Upper lobe of right lung (tissue), 1 donor: ENCODE measurements around the gene PSMD2. TPM values are rescaled to one million over a fixed set of nuclear protein-coding genes. Genes with fewer than 3 reads are reported as not detected.
A peak's percentile ranks its signal among the peaks of the same experiment; 100 is the strongest.
"Not testable (repeated sequence)": the region's sequence is repeated elsewhere in the genome, so short reads cannot be mapped to it uniquely, and the experiment has no call there.

Experiments used
- ATAC-seq: fragments of 200-7000 bp; cut with Tn5 transposase; one replicate; pipeline ENCODE4 v1.9.1; 2020; ENCODE audit warnings: mild to moderate bottlenecking, moderate library complexity
- DNase-seq: peaks from one replicate; pipeline ENCODE4 v3.0.0-alpha.2; 2020
- H3K27ac ChIP-seq: fragments of 200-600 bp; one replicate; pipeline ENCODE4 v1.8.0; 2022
- H3K27me3 ChIP-seq: fragments of 200-600 bp; one replicate; pipeline ENCODE4 v1.8.0; 2022; ENCODE audit warnings: mild to moderate bottlenecking
- H3K36me3 ChIP-seq: fragments of 200-600 bp; one replicate; pipeline ENCODE4 v1.8.0; 2022
- H3K4me1 ChIP-seq: fragments of 200-600 bp; one replicate; pipeline ENCODE4 v1.8.0; 2022
- H3K4me3 ChIP-seq: fragments of 200-600 bp; one replicate; pipeline ENCODE4 v1.8.0; 2022; ENCODE audit warnings: mild to moderate bottlenecking
- H3K9me3 ChIP-seq: fragments of 200-600 bp; one replicate; pipeline ENCODE4 v1.8.0; 2022
- CTCF ChIP-seq: fragments of 200-600 bp; IDR thresholded peaks from one replicate; pipeline ENCODE4 v1.8.0; 2022; ENCODE audit warnings: antibody characterized with exemption
- intact Hi-C: fragments of 100-400 bp; cut with DNase I; formaldehyde crosslinking; loops from one replicate; pipeline ENCODE4 v1.11.0; 2022
- total RNA-seq: library from RNA; stranded (reverse); fragmentation: NEBNext Ultra II Directional; extraction: Animal tissue kit (Norgen Biotek cat#: 25700); gene quantifications from one replicate; pipeline ENCODE4 v1.2.1, GENCODE V29; 2021
- donor health status: DM: no; HTN: yes; CAD: no; lungs with severe emphysema.

The PSMD2 gene
- total RNA-seq, 1 donor from 2014 or later: 152 TPM

- H3K36me3 ChIP-seq: no peaks in the 10 kb centered on the region
- H3K4me3 ChIP-seq: peak overlapping the region; percentile 48
- no peaks in the 10 kb centered on the region for H3K9me3 ChIP-seq
- intact Hi-C loops: no loop called here
- H3K4me1 ChIP-seq: peaks cover 23% of the 10 kb centered on the region
- no peak overlapping the region for H3K27ac ChIP-seq
- H3K27me3 ChIP-seq: peaks cover 66% of the 10 kb centered on the region
- ATAC-seq (no peak), DNase-seq (no peak)
- no peak for TF ChIP-seq CTCF
These were observed 38.2 kb upstream of the PSMD2 start for GRCh38 chr3:184260724-184261269.

- peak; percentile 76 for DNase-seq
- H3K27me3 ChIP-seq: peaks cover 66% of the 10 kb centered on the region
- peak; percentile 70 for ATAC-seq
These were observed 37.7 kb upstream of the PSMD2 start, which contains the start of gene CAMK2N2 for GRCh38 chr3:184261270-184261853. CAMK2N2 (minus strand) TSS chr3:184261553; CDS start chr3:184261285, 268 bp downstream.

GRCh38 chr3:184261854-184262763, 36.9 kb upstream of the PSMD2 start:
- DNase-seq (no peak), ATAC-seq (peak; percentile 3)
- Histone ChIP-seq H3K27me3 (peaks cover 66% of the 10 kb centered on the region), H3K27ac (no peak overlapping the region), H3K36me3 (no peaks in the 10 kb centered on the region), H3K4me1 (peaks cover 23% of the 10 kb centered on the region), H3K4me3 (peak overlapping the region; percentile 48), H3K9me3 (no peaks in the 10 kb centered on the region)
- no peak for TF ChIP-seq CTCF
- intact Hi-C loops: no loop called here

More at GRCh38 chr3:184261270-184261853, 37.7 kb upstream of the PSMD2 start, which contains the start of gene CAMK2N2:
- no peaks in the 10 kb centered on the region for H3K9me3 ChIP-seq
- H3K36me3 ChIP-seq: no peaks in the 10 kb centered on the region
- H3K27ac ChIP-seq: no peak within 1 kb of the TSS
- peak within 1 kb of the TSS; percentile 48 for H3K4me3 ChIP-seq
- no peak for TF ChIP-seq CTCF
- peaks cover 23% of the 10 kb centered on the region for H3K4me1 ChIP-seq
- intact Hi-C loops: no loop called here

- ATAC-seq: no peak
- no peak overlapping the region for H3K4me3 ChIP-seq
- TF ChIP-seq CTCF: no peak
- no peak overlapping the region for H3K27ac ChIP-seq
- no peaks in the 10 kb centered on the region for H3K9me3 ChIP-seq
- H3K4me1 ChIP-seq: peaks cover 23% of the 10 kb centered on the region
- intact Hi-C loops: no loop called here
- peaks cover 67% of the 10 kb centered on the region for H3K27me3 ChIP-seq
- DNase-seq: no peak
- no peaks in the 10 kb centered on the region for H3K36me3 ChIP-seq
These were observed 36.3 kb upstream of the PSMD2 start for GRCh38 chr3:184262764-184263179.

- H3K4me3 ChIP-seq, ATAC-seq, DNase-seq, H3K4me1 ChIP-seq, H3K27ac ChIP-seq, H3K36me3 ChIP-seq, intact Hi-C loops, H3K9me3 ChIP-seq: not testable (repeated sequence)
- peaks cover 57% of the 10 kb centered on the region for H3K27me3 ChIP-seq
These were observed 31.8 kb upstream of the PSMD2 start for GRCh38 chr3:184267249-184267648.

GRCh38 chr3:184272269-184272668, 26.8 kb upstream of the PSMD2 start:
- H3K27ac ChIP-seq: no peak overlapping the region
- H3K4me3 ChIP-seq: no peak overlapping the region
- TF ChIP-seq CTCF: no peak
- ATAC-seq: no peak
- H3K9me3 ChIP-seq: no peaks in the 10 kb centered on the region
- H3K27me3 ChIP-seq: peaks cover 48% of the 10 kb centered on the region
- H3K36me3 ChIP-seq: no peaks in the 10 kb centered on the region
- intact Hi-C loops: no loop called here
- DNase-seq: no peak
- H3K4me1 ChIP-seq: no peaks in the 10 kb centered on the region
